ENCODE measurements around the gene YPEL5.
"Not testable (repeated sequence)": the region's sequence is repeated elsewhere in the genome, so short reads cannot be mapped to it uniquely, and the experiment has no call there.

YPEL5 gene

GRCh38 chr2:30146337-30147195 lies at the start of gene YPEL5:
TSS of gene YPEL5 (plus strand) at chr2:30147007. CDS start at chr2:30156652, 9,645 bp downstream.
- DNase-seq (ENCODE audit: low spot score): peak; percentile 98
- TF ChIP-seq, protein P1, sequence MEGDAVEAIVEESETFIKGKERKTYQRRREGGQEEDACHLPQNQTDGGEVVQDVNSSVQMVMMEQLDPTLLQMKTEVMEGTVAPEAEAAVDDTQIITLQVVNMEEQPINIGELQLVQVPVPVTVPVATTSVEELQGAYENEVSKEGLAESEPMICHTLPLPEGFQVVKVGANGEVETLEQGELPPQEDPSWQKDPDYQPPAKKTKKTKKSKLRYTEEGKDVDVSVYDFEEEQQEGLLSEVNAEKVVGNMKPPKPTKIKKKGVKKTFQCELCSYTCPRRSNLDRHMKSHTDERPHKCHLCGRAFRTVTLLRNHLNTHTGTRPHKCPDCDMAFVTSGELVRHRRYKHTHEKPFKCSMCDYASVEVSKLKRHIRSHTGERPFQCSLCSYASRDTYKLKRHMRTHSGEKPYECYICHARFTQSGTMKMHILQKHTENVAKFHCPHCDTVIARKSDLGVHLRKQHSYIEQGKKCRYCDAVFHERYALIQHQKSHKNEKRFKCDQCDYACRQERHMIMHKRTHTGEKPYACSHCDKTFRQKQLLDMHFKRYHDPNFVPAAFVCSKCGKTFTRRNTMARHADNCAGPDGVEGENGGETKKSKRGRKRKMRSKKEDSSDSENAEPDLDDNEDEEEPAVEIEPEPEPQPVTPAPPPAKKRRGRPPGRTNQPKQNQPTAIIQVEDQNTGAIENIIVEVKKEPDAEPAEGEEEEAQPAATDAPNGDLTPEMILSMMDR (IDR thresholded peaks at IDR 0.05; ENCODE audit: borderline replicate concordance, control extremely low read depth, extremely low read depth, insufficient read depth, missing control alignments): no peak
- in situ Hi-C loops (cut with MboI; ENCODE audit: low sequenced_read_pairs, unreplicated experiment): no loop called here

- DNase-seq (ENCODE audit: low spot score): no peak
- in situ Hi-C loops (cut with MboI; ENCODE audit: low sequenced_read_pairs, unreplicated experiment): no loop called here
- TF ChIP-seq, protein P1 (IDR thresholded peaks at IDR 0.05; ENCODE audit: borderline replicate concordance, control extremely low read depth, extremely low read depth, insufficient read depth, missing control alignments): no peak
Observed at GRCh38 chr2:30098266-30099005, 48.4 kb upstream of the YPEL5 start.

GRCh38 chr2:30099366-30099765 lies 47.4 kb upstream of the YPEL5 start:
- in situ Hi-C loops (cut with MboI; ENCODE audit: low sequenced_read_pairs, unreplicated experiment); DNase-seq (ENCODE audit: low spot score): not testable (repeated sequence)

- in situ Hi-C loops (cut with MboI; ENCODE audit: low sequenced_read_pairs, unreplicated experiment); DNase-seq (ENCODE audit: low spot score): not testable (repeated sequence)
Observed at GRCh38 chr2:30100691-30101090, 46.1 kb upstream of the YPEL5 start.

GRCh38 chr2:30104307-30104706 lies 42.5 kb upstream of the YPEL5 start:
- in situ Hi-C loops (cut with MboI; ENCODE audit: low sequenced_read_pairs, unreplicated experiment): no loop called here
- TF ChIP-seq, protein P1 (IDR thresholded peaks at IDR 0.05; ENCODE audit: borderline replicate concordance, control extremely low read depth, extremely low read depth, insufficient read depth, missing control alignments): no peak
- DNase-seq (ENCODE audit: low spot score): no peak

DNA sequence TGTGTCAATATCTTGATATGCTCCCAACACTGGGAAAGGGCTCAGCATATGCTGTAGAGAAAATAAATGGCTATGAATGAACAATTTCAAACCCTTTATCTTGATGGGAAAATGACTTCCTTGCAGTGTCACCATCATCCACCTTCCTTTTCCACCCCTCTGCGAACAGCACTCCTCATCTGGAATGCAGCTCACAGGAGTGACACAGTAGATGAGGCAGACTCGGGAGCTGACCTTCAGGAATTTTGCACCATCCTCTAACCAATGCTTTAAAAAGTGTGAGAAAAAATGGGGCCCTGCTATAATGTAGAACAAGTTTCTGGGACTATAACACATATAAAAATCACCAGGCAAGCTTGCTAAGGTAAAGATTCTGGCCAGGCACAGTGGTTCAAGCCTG lies 41.3 kb upstream of the YPEL5 start:
- DNase-seq (ENCODE audit: low spot score): no peak
- in situ Hi-C loops (cut with MboI; ENCODE audit: low sequenced_read_pairs, unreplicated experiment): no loop called here
- TF ChIP-seq, protein P1 (IDR thresholded peaks at IDR 0.05; ENCODE audit: borderline replicate concordance, control extremely low read depth, extremely low read depth, insufficient read depth, missing control alignments): no peak

GRCh38 chr2:30106543-30106942 lies 40.3 kb upstream of the YPEL5 start:
- TF ChIP-seq, protein P1 (IDR thresholded peaks at IDR 0.05; ENCODE audit: borderline replicate concordance, control extremely low read depth, extremely low read depth, insufficient read depth, missing control alignments): no peak
- in situ Hi-C loops (cut with MboI; ENCODE audit: low sequenced_read_pairs, unreplicated experiment): no loop called here
- DNase-seq (ENCODE audit: low spot score): no peak
